Neural progenitor cell (in vitro differentiated cells): Measurements from ENCODE around the gene SUSD6. TPM values are rescaled to one million over a fixed set of nuclear protein-coding genes. Genes with fewer than 3 reads are reported as not detected.

ENCODE experiments used
- DNase-seq: peaks from one replicate; pipeline ENCODE4 v3.0.0-alpha.2; 2016; ENCODE audit warnings: low spot score
- H2AFZ ChIP-seq: fragments of 200-600 bp; sonication (generic); replicated peaks from 2 replicates; pipeline ENCODE4 v1.6.1; 2016; ENCODE audit warnings: antibody characterized with exemption
- H3F3A ChIP-seq: fragments of 200-600 bp; sonication (generic); 2 replicates; pipeline ENCODE4 v1.6.1; 2016; ENCODE audit warnings: antibody characterized with exemption, low read depth
- H3K27ac ChIP-seq: fragments of 200-600 bp; sonication (generic); 2 replicates; pipeline ENCODE4 v1.5.1; 2016; ENCODE audit warnings: mild to moderate bottlenecking
- H3K27me3 ChIP-seq: fragments of 200-600 bp; sonication (generic); 2 replicates; pipeline ENCODE4 v1.6.1; 2016; ENCODE audit warnings: mild to moderate bottlenecking, moderate library complexity
- H3K36me3 ChIP-seq: fragments of 200-600 bp; sonication (generic); 2 replicates; pipeline ENCODE4 v1.5.1; 2016
- H3K4me1 ChIP-seq: fragments of 200-600 bp; sonication (generic); 2 replicates; pipeline ENCODE4 v1.6.1; 2016; ENCODE audit warnings: mixed run types
- H3K4me2 ChIP-seq: fragments of 200-600 bp; sonication (generic); 2 replicates; pipeline ENCODE4 v1.6.1; 2016
- H3K4me3 ChIP-seq: fragments of 200-600 bp; sonication (generic); 2 replicates; pipeline ENCODE4 v1.5.1; 2016
- H3K79me2 ChIP-seq: fragments of 200-600 bp; sonication (generic); 2 replicates; pipeline ENCODE4 v1.6.1; 2016; ENCODE audit warnings: low read depth
- H3K9ac ChIP-seq: fragments of 200-600 bp; sonication (generic); 2 replicates; pipeline ENCODE4 v1.6.1; 2016
- H3K9me3 ChIP-seq: fragments of 200-600 bp; sonication (generic); 2 replicates; pipeline ENCODE4 v1.5.1; 2016; ENCODE audit warnings: low read depth
- H4K20me1 ChIP-seq: fragments of 200-600 bp; sonication (generic); 2 replicates; pipeline ENCODE4 v1.6.1; 2016; ENCODE audit warnings: low read depth
- H3K27ac Mint-ChIP-seq: 3 replicates; pipeline ENCODE4 v1.8.0; 2021; ENCODE audit warnings: mixed read lengths
- H3K27me3 Mint-ChIP-seq: 2 replicates; pipeline ENCODE4 v1.8.0; 2022; ENCODE audit warnings: low read depth, mild to moderate bottlenecking, inconsistent platforms, moderate library complexity, mixed read lengths; ENCODE audit not compliant: insufficient read depth
- H3K36me3 Mint-ChIP-seq: 3 replicates; pipeline ENCODE4 v1.8.0; 2021; ENCODE audit warnings: mixed read lengths
- H3K4me1 Mint-ChIP-seq: 3 replicates; pipeline ENCODE4 v1.8.0; 2021; ENCODE audit warnings: mixed read lengths
- H3K4me3 Mint-ChIP-seq: 3 replicates; pipeline ENCODE4 v1.8.0; 2021; ENCODE audit warnings: mild to moderate bottlenecking, moderate library complexity, mixed read lengths
- H3K9me3 Mint-ChIP-seq: 3 replicates; pipeline ENCODE4 v1.8.0; 2020; ENCODE audit warnings: mixed read lengths
- EZH2 ChIP-seq: fragments of 200-600 bp; sonication (generic); IDR thresholded peaks from 2 replicates; pipeline ENCODE4 v1.6.1; 2017; ENCODE audit warnings: antibody characterized with exemption, mild to moderate bottlenecking, moderate library complexity
- EZH2phosphoT487 ChIP-seq: fragments of 200-600 bp; sonication (generic); IDR thresholded peaks from 2 replicates; pipeline ENCODE4 v1.6.1; 2017; ENCODE audit warnings: antibody characterized with exemption
- total RNA-seq: library from RNA; depleted of rRNA; stranded (reverse); fragments of >200 nt; gene quantifications from 2 replicates; pipeline ENCODE4 v1.2.3, GENCODE V29; 2015; ENCODE audit warnings: low replicate concordance
- TF ChIP-seq, protein P1 (sequence below): fragments of 200-600 bp; sonication (generic); IDR thresholded peaks from 2 replicates; pipeline ENCODE4 v1.5.1; 2017; ENCODE audit warnings: antibody characterized with exemption, mild to moderate bottlenecking

SUSD6 gene
- total RNA-seq, 1 donor from 2014 or later: 6.3 TPM

DNA sequence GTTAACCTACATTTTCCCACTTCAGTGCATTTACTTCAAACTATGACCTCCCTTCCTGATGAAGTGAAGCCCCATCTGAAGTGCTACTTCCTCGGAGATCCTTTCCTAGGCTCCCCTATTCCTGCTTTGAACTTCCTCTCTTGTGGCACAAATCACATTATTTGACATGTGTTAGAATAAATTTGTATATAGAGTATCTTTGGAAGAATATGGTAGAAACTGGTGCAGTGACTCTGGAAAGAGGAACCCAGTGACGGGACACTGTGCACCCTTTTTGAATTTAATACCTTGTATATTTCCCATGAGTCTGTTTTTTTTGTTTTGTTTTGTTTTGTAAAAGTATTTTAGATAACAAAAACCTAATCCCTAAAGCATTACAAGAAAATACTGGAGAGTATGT, 89.2 kb downstream of the SUSD6 start:
- Histone ChIP-seq H3K4me2 (no peak overlapping the region), H3K4me1 (peaks cover 51% of the 10 kb centered on the region), H3K9ac (no peak overlapping the region), H3K27ac (no peak overlapping the region), H3K4me3 (no peak overlapping the region), H4K20me1 (peaks cover 5% of the 10 kb centered on the region), H3K36me3 (no peaks in the 10 kb centered on the region), H2AFZ (no peak overlapping the region), H3F3A (peaks cover 51% of the 10 kb centered on the region), H3K27me3 (no peaks in the 10 kb centered on the region), H3K9me3 (no peaks in the 10 kb centered on the region), H3K79me2 (peaks cover 10% of the 10 kb centered on the region)
- no peaks in the 10 kb centered on the region for H3K9me3 Mint-ChIP-seq
- no peaks in the 10 kb centered on the region for H3K27me3 Mint-ChIP-seq
- H3K36me3 Mint-ChIP-seq: peaks cover 2% of the 10 kb centered on the region
- H3K4me3 Mint-ChIP-seq: no peak overlapping the region
- TF ChIP-seq EZH2: no peak
- TF ChIP-seq, protein P1, sequence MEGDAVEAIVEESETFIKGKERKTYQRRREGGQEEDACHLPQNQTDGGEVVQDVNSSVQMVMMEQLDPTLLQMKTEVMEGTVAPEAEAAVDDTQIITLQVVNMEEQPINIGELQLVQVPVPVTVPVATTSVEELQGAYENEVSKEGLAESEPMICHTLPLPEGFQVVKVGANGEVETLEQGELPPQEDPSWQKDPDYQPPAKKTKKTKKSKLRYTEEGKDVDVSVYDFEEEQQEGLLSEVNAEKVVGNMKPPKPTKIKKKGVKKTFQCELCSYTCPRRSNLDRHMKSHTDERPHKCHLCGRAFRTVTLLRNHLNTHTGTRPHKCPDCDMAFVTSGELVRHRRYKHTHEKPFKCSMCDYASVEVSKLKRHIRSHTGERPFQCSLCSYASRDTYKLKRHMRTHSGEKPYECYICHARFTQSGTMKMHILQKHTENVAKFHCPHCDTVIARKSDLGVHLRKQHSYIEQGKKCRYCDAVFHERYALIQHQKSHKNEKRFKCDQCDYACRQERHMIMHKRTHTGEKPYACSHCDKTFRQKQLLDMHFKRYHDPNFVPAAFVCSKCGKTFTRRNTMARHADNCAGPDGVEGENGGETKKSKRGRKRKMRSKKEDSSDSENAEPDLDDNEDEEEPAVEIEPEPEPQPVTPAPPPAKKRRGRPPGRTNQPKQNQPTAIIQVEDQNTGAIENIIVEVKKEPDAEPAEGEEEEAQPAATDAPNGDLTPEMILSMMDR: no peak
- no peak for TF ChIP-seq EZH2phosphoT487
- H3K4me1 Mint-ChIP-seq: peaks cover 61% of the 10 kb centered on the region
- H3K27ac Mint-ChIP-seq: no peak overlapping the region
- DNase-seq: no peak

DNA sequence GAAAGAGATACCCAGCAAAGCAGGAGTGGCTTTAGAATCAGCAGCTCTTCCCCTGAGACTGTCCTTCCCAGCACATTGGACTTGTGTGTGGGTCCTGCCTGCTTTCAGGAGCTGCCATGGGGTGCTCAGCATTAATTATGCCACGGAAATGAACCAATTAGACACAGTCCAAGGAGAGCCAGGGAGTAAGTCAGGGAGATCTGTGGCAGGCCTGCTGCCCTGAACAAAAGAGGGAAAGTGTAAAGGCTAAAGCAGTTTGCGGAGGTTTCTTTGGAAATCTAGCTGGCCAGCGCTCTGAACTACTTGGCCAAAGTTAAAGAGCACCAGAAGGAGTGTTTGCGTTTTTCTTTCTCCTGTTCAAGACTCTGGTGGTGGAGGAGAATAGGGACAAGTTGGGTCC, 89.9 kb downstream of the SUSD6 start:
- Histone ChIP-seq H2AFZ (no peak overlapping the region), H3K9ac (no peak overlapping the region), H3K27ac (no peak overlapping the region), H3K9me3 (no peaks in the 10 kb centered on the region), H3K36me3 (no peaks in the 10 kb centered on the region), H3K4me1 (peaks cover 43% of the 10 kb centered on the region), H3F3A (peaks cover 44% of the 10 kb centered on the region), H4K20me1 (peaks cover 5% of the 10 kb centered on the region), H3K4me2 (peak overlapping the region; percentile 52), H3K4me3 (no peak overlapping the region), H3K79me2 (peaks cover 10% of the 10 kb centered on the region), H3K27me3 (no peaks in the 10 kb centered on the region)
- Mint-ChIP-seq H3K9me3 (no peaks in the 10 kb centered on the region), H3K27me3 (no peaks in the 10 kb centered on the region), H3K27ac (peak overlapping the region; percentile 92), H3K36me3 (peaks cover 2% of the 10 kb centered on the region), H3K4me3 (peak overlapping the region; percentile 19), H3K4me1 (peaks cover 58% of the 10 kb centered on the region)
- TF ChIP-seq EZH2 (no peak), EZH2phosphoT487 (no peak)
- TF ChIP-seq, protein P1: no peak
- peak; percentile 45 for DNase-seq

DNA sequence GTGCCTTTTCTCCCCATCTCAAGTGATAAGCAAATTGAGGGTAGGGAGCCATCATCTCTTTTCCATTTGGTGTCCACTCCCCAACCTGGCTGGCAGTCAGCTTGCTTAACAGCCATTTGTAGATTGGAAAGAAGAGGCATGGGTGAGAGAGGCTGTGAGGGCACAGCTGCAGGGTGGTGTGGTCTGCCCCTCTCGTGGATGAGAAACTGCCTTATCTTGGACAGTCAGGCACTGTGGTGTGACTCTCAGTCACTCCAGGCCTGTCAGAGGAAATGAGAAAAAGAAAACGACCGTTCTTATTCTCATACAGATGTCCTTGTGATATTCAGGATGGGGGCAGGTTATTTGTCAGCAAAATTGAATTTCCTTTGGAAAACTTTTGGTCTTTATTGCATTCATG, 90.5 kb downstream of the SUSD6 start:
- Mint-ChIP-seq H3K4me3 (no peak overlapping the region), H3K4me1 (peaks cover 53% of the 10 kb centered on the region), H3K9me3 (no peaks in the 10 kb centered on the region), H3K27me3 (no peaks in the 10 kb centered on the region), H3K27ac (no peak overlapping the region), H3K36me3 (peaks cover 2% of the 10 kb centered on the region)
- no peak overlapping the region for H3K9ac ChIP-seq
- H3K79me2 ChIP-seq: peaks cover 10% of the 10 kb centered on the region
- H3K4me1 ChIP-seq: peaks cover 38% of the 10 kb centered on the region
- TF ChIP-seq, protein P1: no peak
- TF ChIP-seq EZH2phosphoT487 (no peak), EZH2 (no peak)
- H3K9me3 ChIP-seq: no peaks in the 10 kb centered on the region
- no peak overlapping the region for H3K27ac ChIP-seq
- DNase-seq: no peak
- no peak overlapping the region for H3K4me3 ChIP-seq
- no peaks in the 10 kb centered on the region for H3K27me3 ChIP-seq
- peak overlapping the region; percentile 52 for H3K4me2 ChIP-seq
- peaks cover 38% of the 10 kb centered on the region for H3F3A ChIP-seq
- H3K36me3 ChIP-seq: no peaks in the 10 kb centered on the region
- H4K20me1 ChIP-seq: peaks cover 1% of the 10 kb centered on the region
- H2AFZ ChIP-seq: no peak overlapping the region
